ENCODE data around the gene CDK17. TPM values are rescaled to one million over a fixed set of nuclear protein-coding genes. Genes with fewer than 3 reads are reported as not detected.

CDK17 gene
- total RNA-seq, 1 donor from 2014 or later = 35.9 TPM

DNA sequence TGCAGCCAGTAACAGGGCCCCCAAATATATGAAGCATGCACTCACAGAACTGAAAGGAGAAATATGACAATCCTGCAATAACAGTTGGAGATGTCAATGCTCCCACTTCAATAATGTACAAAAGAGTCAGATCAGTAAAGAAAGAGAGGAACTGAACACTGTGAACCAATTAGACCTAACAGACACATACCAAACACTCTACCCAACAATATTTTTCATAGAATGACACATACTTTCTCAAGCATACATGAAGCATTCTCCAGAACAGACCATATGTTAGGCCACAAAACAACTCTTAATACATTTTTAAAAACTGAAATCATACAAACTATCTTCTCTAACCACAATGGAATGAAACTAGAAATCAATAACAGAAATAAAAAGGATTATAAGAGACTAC is 125.9 kb downstream of the CDK17 start:
- Mint-ChIP-seq H3K9me3 (ENCODE audit: low read depth) (no peaks in the 10 kb centered on the region), H3K36me3 (ENCODE audit: insufficient read depth) (peaks cover 15% of the 10 kb centered on the region), H3K4me3 (ENCODE audit: low read depth) (no peak overlapping the region), H3K27me3 (no peaks in the 10 kb centered on the region), H3K27ac (no peak overlapping the region), H3K4me1 (ENCODE audit: low read depth) (peaks cover 3% of the 10 kb centered on the region)
- TF ChIP-seq, protein P1, sequence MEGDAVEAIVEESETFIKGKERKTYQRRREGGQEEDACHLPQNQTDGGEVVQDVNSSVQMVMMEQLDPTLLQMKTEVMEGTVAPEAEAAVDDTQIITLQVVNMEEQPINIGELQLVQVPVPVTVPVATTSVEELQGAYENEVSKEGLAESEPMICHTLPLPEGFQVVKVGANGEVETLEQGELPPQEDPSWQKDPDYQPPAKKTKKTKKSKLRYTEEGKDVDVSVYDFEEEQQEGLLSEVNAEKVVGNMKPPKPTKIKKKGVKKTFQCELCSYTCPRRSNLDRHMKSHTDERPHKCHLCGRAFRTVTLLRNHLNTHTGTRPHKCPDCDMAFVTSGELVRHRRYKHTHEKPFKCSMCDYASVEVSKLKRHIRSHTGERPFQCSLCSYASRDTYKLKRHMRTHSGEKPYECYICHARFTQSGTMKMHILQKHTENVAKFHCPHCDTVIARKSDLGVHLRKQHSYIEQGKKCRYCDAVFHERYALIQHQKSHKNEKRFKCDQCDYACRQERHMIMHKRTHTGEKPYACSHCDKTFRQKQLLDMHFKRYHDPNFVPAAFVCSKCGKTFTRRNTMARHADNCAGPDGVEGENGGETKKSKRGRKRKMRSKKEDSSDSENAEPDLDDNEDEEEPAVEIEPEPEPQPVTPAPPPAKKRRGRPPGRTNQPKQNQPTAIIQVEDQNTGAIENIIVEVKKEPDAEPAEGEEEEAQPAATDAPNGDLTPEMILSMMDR (IDR thresholded peaks at IDR 0.05; ENCODE audit: unreplicated experiment) = no peak
- DNase-seq (ENCODE audit: low spot score, unreplicated experiment) = no peak

DNA sequence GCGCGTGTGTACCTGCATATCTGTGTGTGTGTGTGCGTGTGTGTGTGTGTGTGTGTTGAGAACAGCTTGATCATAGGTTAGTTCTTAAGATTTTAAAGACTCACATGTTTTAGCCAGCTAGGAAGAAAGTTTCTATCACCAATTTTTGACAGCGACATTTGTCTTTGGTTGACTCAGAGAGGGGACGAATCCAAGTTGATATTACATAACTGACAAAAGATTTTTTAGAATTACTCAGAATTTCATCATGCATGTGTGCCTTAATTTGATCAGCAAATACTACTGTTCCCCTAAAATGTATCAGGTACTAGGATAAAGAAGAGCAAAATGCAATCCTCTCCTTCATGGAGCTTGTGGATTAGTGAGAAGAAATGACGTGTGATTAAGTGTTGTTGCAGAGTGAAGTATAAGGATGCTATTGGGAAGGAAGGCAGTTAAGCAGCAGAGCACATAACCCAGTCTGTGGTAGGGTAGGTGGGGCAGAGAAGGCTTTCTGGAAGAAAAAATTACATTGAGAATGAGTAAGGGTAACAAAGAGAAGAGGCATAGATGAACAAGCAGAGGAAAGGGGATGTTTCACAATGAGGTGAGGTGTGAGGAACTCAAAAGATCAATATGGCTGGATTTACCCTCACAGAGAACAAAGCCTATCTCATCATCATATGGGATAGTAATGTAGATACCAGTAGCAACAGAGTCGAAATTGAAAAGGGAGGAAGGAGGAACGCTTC is 128.6 kb downstream of the CDK17 start:
- DNase-seq (ENCODE audit: low spot score, unreplicated experiment) = no peak
- Mint-ChIP-seq H3K4me1 (ENCODE audit: low read depth) (peaks cover 3% of the 10 kb centered on the region), H3K27me3 (no peaks in the 10 kb centered on the region), H3K9me3 (ENCODE audit: low read depth) (no peaks in the 10 kb centered on the region), H3K4me3 (ENCODE audit: low read depth) (no peak overlapping the region), H3K36me3 (ENCODE audit: insufficient read depth) (peaks cover 12% of the 10 kb centered on the region), H3K27ac (no peak overlapping the region)
- TF ChIP-seq, protein P1 (IDR thresholded peaks at IDR 0.05; ENCODE audit: unreplicated experiment) = no peak

DNA sequence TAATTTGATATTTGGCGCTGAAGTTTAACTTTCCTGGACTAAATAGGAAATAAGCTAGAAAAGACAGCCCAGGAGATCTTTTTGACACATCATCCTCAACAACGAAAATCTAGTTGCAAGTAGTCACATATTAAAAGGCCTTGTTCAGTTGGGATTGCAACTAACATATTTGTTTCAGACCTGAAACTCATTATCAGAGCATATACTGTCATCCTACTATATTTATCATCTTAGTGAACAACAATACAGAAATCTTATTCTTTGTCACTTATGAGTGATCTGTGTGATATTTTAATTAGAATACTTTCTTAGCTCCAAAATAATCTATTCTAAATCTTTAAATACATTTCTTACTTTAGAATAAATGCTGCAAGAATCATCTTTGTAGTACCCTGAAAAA is 134.0 kb downstream of the CDK17 start:
- TF ChIP-seq, protein P1 (IDR thresholded peaks at IDR 0.05; ENCODE audit: unreplicated experiment) = no peak
- DNase-seq (ENCODE audit: low spot score, unreplicated experiment) = no peak
- H3K4me1 Mint-ChIP-seq (ENCODE audit: low read depth) = peaks cover 16% of the 10 kb centered on the region
- H3K36me3 Mint-ChIP-seq (ENCODE audit: insufficient read depth) = peaks cover 10% of the 10 kb centered on the region
- no peaks in the 10 kb centered on the region for H3K9me3 Mint-ChIP-seq (ENCODE audit: low read depth)
- no peaks in the 10 kb centered on the region for H3K27me3 Mint-ChIP-seq
- no peak overlapping the region for H3K27ac Mint-ChIP-seq
- H3K4me3 Mint-ChIP-seq (ENCODE audit: low read depth) = no peak overlapping the region

DNA sequence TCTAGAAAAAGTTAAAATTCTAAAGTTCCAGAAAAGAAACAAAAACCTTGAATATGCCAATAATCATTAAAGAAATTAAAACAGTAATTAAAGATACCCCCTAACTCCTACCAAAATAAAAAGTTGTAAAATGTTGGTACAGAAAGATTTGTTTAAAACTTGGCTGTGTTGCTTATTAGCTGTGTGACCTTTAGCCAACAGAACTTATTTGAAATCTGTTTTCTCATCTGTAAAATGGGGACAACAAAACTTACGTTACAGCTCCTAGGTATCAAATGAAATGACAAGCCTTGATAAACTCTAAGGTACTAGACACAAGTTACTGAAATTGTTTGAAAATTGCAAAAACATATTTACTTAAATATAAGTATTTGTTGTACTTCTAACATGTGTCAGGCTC is 134.4 kb downstream of the CDK17 start:
- no peak for DNase-seq (ENCODE audit: low spot score, unreplicated experiment)
- TF ChIP-seq, protein P1 (IDR thresholded peaks at IDR 0.05; ENCODE audit: unreplicated experiment) = no peak
- Mint-ChIP-seq H3K36me3 (ENCODE audit: insufficient read depth) (peaks cover 10% of the 10 kb centered on the region), H3K27ac (no peak overlapping the region), H3K9me3 (ENCODE audit: low read depth) (no peaks in the 10 kb centered on the region), H3K4me1 (ENCODE audit: low read depth) (peaks cover 16% of the 10 kb centered on the region), H3K27me3 (no peaks in the 10 kb centered on the region), H3K4me3 (ENCODE audit: low read depth) (no peak overlapping the region)

DNA sequence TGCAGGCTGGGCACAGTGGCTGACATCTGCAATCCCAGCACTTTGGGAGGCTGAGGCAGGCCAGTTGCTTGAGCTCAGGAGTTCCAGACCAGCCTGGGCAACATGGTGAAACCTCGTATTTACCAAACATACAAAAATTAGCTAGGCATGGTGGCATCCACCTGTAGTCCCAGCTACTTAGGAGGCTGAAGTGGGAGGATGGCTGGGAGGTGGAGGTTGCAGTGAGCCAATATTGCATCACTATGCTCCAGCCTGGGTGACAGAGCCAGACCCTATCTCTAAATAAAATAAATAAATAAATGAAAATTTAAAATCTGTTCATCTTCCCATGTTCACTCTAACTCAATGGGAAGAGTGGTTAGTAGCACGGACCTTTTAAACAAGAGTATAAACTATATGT is 134.8 kb downstream of the CDK17 start:
- no peak for DNase-seq (ENCODE audit: low spot score, unreplicated experiment)
- peaks cover 16% of the 10 kb centered on the region for H3K4me1 Mint-ChIP-seq (ENCODE audit: low read depth)
- peaks cover 13% of the 10 kb centered on the region for H3K36me3 Mint-ChIP-seq (ENCODE audit: insufficient read depth)
- TF ChIP-seq, protein P1 (IDR thresholded peaks at IDR 0.05; ENCODE audit: unreplicated experiment) = no peak
- no peak overlapping the region for H3K4me3 Mint-ChIP-seq (ENCODE audit: low read depth)
- peak overlapping the region; percentile 20 for H3K27ac Mint-ChIP-seq
- no peaks in the 10 kb centered on the region for H3K27me3 Mint-ChIP-seq
- no peaks in the 10 kb centered on the region for H3K9me3 Mint-ChIP-seq (ENCODE audit: low read depth)

Measured in progenitor cell of endocrine pancreas (in vitro differentiated cells).